K562 (cell line): ENCODE measurements around the gene TMEM209. TPM values are rescaled to one million over a fixed set of nuclear protein-coding genes. Genes with fewer than 3 reads are reported as not detected.
A peak's percentile ranks its signal among the peaks of the same experiment; 100 is the strongest.

Experiments
- ARID1B ChIP-seq: fragments of 450-650 bp; IDR thresholded peaks from 2 replicates; pipeline ENCODE4 v1.6.1; 2016; ENCODE audit warnings: antibody characterized with exemption, mild to moderate bottlenecking, inconsistent platforms
- DMBX1 ChIP-seq: fragments of 250-450 bp; sonication (Bioruptor Pico); IDR thresholded peaks from 2 replicates; pipeline ENCODE4 v1.8.0; 2022; ENCODE audit warnings: inconsistent platforms, mild to moderate bottlenecking, moderate library complexity, borderline replicate concordance
- FOSL1 ChIP-seq: fragments of 200-800 bp; sonication (Bioruptor generic); conservative IDR thresholded peaks from 2 replicates; pipeline ENCODE4 v1.6.1; 2016; ENCODE audit warnings: missing genetic modification characterization, missing compliant biosample characterization
- HDAC3 ChIP-seq: fragments of 450-650 bp; IDR thresholded peaks from 2 replicates; pipeline ENCODE4 v1.6.1; 2018; ENCODE audit warnings: borderline replicate concordance, mild to moderate bottlenecking, moderate library complexity; ENCODE audit not compliant: partially characterized antibody
- HNRNPL ChIP-seq: fragments of 200-400 bp; formaldehyde crosslinking; IDR thresholded peaks from 2 replicates; pipeline ENCODE4 v1.6.1; 2017; ENCODE audit warnings: low read depth, mild to moderate bottlenecking, low read length
- KAT7 ChIP-seq: sonication (generic); formaldehyde crosslinking; IDR thresholded peaks from 2 replicates; pipeline ENCODE4 v1.8.0; 2022; ENCODE audit warnings: missing genetic modification reagents, mild to moderate bottlenecking, borderline replicate concordance
- MAZ ChIP-seq, 2 experiments: fragments of 450-650 bp in 1 of 2; sonication (generic) in 1 of 2; formaldehyde crosslinking; IDR thresholded peaks in 1 of 2; conservative IDR thresholded peaks in 1 of 2; 2 replicates each; pipeline versions ENCODE4 v1.4.0 to v1.5.0; 2020; ENCODE audit warnings: mild to moderate bottlenecking in 1 of 2, missing genetic modification reagents in 1 of 2
- RCOR1 ChIP-seq, 2 experiments: IDR thresholded peaks; 2 replicates each; pipeline ENCODE4 v1.6.1; 2012; ENCODE audit warnings: low read depth in 2 of 2, low read length in 2 of 2, borderline replicate concordance in 1 of 2, improper control_type of control experiment in 1 of 2
- ZFP30 ChIP-seq: fragments of 250-450 bp; sonication (Bioruptor Pico); IDR thresholded peaks from 2 replicates; pipeline ENCODE4 v1.8.0; 2022; ENCODE audit warnings: moderate library complexity, mild to moderate bottlenecking, inconsistent platforms, borderline replicate concordance
- polyA plus RNA-seq, 8 experiments: library from polyadenylated mRNA; depleted of rRNA in 4 of 8; stranded (reverse) in 5 of 8; unstranded in 3 of 8; fragments of >200 nt; fragmentation: Nextera tagmentation in 2 of 8; fragmentation: Illumina TruSeq in 1 of 8; extraction: Ambion mirVana in 2 of 8; extraction: Trizol in 1 of 8; gene quantifications; 2 replicates each; pipeline versions ENCODE4 v1.2.1 to v1.2.3, GENCODE V29; 2011 to 2014; ENCODE audit warnings: inconsistent platforms in 1 of 8, missing spikeins in 1 of 8
- total RNA-seq, 7 experiments: library from RNA; depleted of rRNA in 6 of 7; stranded (reverse); fragments of >200 nt in 6 of 7; fragmentation: Illumina TruSeq in 2 of 7; extraction: Trizol in 2 of 7; gene quantifications; 2 replicates each; pipeline versions ENCODE4 v1.2.1 to v1.2.3, GENCODE V29; 2011 to 2021; ENCODE audit warnings: low replicate concordance in 1 of 7
- TF ChIP-seq, protein P1 (sequence below): fragments of 250-450 bp; sonication (Bioruptor Pico); IDR thresholded peaks from 2 replicates; pipeline ENCODE4 v1.6.1; 2021; ENCODE audit warnings: mild to moderate bottlenecking
- TF ChIP-seq, protein P2 (sequence below): fragments of 450-650 bp; IDR thresholded peaks from 2 replicates; pipeline ENCODE4 v1.6.1; 2016; ENCODE audit warnings: mild to moderate bottlenecking, moderate library complexity
- TF ChIP-seq, protein P3 (sequence below): sonication (generic); formaldehyde crosslinking; IDR thresholded peaks from 2 replicates; pipeline ENCODE4 v1.8.0; 2022; ENCODE audit warnings: mild to moderate bottlenecking, missing genetic modification reagents

TMEM209 gene
- total and polyA plus RNA-seq, 9 of the 15 experiments (the other 6 are each of a cell fraction or from before 2014, with no cell fraction given), result 36.8 to 116 (median 76.6) TPM

DNA sequence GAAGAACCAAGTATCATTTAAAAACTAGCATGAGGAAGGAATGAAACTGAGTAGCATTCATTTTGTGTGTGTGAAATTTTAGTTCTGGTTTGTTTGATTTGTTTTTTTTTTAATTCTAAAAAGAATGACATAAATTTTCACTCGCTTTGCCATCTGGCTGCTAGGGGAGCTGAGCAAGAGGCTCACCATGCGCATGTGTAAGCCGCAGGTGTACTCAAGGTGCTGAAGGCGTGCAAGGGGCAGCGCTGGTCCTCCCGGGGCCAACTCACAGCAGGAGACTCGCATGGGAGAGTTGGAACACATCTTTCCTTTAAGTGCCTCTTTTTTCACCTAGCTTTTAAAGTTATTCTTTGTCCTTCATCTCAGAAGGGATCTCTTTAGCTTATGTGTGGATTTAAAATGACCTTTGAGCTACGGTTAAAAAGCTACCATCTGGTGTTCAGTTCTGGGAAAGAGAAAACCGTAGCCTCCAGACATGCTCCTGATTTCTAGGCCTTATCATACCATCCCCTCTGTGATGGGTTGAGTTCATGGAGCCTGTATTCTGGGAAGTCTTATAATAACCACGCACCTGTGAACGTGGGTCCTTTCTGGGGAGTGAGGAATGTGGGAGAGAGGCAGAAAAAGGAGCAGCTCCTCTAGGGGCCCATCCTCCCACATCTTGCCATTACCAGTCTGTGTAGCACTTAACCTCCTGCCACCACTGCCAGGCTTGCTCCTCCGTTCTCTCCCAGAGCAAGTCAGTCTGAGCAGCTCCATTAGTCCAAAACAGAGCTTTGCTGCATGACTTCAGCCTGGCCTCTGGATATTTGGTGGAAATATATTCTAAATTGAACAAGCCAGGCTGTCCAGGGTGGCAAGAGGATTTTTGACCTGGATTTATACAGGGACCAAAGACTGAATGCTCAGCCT lies 73.0 kb downstream of the TMEM209 start (continued):
- TF ChIP-seq, protein P1, sequence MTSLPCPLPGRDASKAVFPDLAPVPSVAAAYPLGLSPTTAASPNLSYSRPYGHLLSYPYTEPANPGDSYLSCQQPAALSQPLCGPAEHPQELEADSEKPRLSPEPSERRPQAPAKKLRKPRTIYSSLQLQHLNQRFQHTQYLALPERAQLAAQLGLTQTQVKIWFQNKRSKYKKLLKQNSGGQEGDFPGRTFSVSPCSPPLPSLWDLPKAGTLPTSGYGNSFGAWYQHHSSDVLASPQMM (CRISPR knock-in tag), result no peak
- TF ChIP-seq FOSL1 (tag) (no peak), HDAC3 (peak; percentile 69), ZFP30 (CRISPR knock-in tag) (no peak), ARID1B (peak; percentile 94), KAT7 (CRISPR knock-in tag) (peak; percentile 64; the same call in 1 of the 2 replicates), HNRNPL (no peak), MAZ (CRISPR knock-in tag; conservative IDR thresholded peaks at IDR 0.05 in 1 of 2, IDR thresholded peaks at IDR 0.05 in 1 of 2) (peak in 1 of 2 experiments; percentile 57; a peak in 1 of 4 replicates), RCOR1 (IDR thresholded peaks at IDR 0.05; ENCODE audit: borderline replicate concordance in 1 of 2, low read depth in 2 of 2, low read length in 2 of 2) (peak; percentile 91 to 95; a peak in 3 of 4 replicates), DMBX1 (CRISPR knock-in tag) (peak; percentile 84)
- TF ChIP-seq, protein P2, sequence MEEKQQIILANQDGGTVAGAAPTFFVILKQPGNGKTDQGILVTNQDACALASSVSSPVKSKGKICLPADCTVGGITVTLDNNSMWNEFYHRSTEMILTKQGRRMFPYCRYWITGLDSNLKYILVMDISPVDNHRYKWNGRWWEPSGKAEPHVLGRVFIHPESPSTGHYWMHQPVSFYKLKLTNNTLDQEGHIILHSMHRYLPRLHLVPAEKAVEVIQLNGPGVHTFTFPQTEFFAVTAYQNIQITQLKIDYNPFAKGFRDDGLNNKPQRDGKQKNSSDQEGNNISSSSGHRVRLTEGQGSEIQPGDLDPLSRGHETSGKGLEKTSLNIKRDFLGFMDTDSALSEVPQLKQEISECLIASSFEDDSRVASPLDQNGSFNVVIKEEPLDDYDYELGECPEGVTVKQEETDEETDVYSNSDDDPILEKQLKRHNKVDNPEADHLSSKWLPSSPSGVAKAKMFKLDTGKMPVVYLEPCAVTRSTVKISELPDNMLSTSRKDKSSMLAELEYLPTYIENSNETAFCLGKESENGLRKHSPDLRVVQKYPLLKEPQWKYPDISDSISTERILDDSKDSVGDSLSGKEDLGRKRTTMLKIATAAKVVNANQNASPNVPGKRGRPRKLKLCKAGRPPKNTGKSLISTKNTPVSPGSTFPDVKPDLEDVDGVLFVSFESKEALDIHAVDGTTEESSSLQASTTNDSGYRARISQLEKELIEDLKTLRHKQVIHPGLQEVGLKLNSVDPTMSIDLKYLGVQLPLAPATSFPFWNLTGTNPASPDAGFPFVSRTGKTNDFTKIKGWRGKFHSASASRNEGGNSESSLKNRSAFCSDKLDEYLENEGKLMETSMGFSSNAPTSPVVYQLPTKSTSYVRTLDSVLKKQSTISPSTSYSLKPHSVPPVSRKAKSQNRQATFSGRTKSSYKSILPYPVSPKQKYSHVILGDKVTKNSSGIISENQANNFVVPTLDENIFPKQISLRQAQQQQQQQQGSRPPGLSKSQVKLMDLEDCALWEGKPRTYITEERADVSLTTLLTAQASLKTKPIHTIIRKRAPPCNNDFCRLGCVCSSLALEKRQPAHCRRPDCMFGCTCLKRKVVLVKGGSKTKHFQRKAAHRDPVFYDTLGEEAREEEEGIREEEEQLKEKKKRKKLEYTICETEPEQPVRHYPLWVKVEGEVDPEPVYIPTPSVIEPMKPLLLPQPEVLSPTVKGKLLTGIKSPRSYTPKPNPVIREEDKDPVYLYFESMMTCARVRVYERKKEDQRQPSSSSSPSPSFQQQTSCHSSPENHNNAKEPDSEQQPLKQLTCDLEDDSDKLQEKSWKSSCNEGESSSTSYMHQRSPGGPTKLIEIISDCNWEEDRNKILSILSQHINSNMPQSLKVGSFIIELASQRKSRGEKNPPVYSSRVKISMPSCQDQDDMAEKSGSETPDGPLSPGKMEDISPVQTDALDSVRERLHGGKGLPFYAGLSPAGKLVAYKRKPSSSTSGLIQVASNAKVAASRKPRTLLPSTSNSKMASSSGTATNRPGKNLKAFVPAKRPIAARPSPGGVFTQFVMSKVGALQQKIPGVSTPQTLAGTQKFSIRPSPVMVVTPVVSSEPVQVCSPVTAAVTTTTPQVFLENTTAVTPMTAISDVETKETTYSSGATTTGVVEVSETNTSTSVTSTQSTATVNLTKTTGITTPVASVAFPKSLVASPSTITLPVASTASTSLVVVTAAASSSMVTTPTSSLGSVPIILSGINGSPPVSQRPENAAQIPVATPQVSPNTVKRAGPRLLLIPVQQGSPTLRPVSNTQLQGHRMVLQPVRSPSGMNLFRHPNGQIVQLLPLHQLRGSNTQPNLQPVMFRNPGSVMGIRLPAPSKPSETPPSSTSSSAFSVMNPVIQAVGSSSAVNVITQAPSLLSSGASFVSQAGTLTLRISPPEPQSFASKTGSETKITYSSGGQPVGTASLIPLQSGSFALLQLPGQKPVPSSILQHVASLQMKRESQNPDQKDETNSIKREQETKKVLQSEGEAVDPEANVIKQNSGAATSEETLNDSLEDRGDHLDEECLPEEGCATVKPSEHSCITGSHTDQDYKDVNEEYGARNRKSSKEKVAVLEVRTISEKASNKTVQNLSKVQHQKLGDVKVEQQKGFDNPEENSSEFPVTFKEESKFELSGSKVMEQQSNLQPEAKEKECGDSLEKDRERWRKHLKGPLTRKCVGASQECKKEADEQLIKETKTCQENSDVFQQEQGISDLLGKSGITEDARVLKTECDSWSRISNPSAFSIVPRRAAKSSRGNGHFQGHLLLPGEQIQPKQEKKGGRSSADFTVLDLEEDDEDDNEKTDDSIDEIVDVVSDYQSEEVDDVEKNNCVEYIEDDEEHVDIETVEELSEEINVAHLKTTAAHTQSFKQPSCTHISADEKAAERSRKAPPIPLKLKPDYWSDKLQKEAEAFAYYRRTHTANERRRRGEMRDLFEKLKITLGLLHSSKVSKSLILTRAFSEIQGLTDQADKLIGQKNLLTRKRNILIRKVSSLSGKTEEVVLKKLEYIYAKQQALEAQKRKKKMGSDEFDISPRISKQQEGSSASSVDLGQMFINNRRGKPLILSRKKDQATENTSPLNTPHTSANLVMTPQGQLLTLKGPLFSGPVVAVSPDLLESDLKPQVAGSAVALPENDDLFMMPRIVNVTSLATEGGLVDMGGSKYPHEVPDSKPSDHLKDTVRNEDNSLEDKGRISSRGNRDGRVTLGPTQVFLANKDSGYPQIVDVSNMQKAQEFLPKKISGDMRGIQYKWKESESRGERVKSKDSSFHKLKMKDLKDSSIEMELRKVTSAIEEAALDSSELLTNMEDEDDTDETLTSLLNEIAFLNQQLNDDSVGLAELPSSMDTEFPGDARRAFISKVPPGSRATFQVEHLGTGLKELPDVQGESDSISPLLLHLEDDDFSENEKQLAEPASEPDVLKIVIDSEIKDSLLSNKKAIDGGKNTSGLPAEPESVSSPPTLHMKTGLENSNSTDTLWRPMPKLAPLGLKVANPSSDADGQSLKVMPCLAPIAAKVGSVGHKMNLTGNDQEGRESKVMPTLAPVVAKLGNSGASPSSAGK, result no peak
- TF ChIP-seq, protein P3, sequence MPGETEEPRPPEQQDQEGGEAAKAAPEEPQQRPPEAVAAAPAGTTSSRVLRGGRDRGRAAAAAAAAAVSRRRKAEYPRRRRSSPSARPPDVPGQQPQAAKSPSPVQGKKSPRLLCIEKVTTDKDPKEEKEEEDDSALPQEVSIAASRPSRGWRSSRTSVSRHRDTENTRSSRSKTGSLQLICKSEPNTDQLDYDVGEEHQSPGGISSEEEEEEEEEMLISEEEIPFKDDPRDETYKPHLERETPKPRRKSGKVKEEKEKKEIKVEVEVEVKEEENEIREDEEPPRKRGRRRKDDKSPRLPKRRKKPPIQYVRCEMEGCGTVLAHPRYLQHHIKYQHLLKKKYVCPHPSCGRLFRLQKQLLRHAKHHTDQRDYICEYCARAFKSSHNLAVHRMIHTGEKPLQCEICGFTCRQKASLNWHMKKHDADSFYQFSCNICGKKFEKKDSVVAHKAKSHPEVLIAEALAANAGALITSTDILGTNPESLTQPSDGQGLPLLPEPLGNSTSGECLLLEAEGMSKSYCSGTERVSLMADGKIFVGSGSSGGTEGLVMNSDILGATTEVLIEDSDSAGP, result no peak
